GM18520 (cell line): ENCODE data around the gene DNPEP.

Experiments used
- ATAC-seq: cut with Tn5 transposase; IDR thresholded peaks from one replicate; pipeline ENCODE4 v1.9.1; 2021; ENCODE audit not compliant: unreplicated experiment

DNPEP gene

DNA sequence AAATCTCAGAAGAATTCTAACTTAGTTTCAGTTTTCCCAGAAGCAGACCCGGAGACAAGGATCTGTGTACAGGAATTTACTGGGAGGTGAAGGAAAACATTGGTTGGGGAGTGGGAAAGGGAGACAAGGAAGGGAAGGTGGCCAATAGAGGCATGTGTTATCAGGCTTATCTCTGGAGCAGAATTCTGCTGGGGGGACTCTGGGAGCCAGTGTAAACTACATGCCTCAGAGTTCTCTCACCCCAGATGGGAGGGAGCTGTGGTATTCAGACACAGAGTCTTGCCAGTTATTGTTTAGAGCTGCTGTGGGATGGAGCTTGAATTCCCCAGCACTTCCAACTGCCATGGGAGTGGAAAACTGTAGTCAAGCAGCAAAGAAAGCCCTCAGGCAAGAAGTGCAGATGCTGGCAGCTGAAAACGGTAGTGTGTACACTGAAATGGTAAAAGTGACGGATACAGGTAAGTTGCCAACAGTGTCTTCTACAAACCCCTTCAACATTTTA lies 19.0 kb downstream of the DNPEP start:
- ATAC-seq, result no peak

GRCh38 chr2:219362524-219363164 lies 25.1 kb downstream of the DNPEP start:
- no peak for ATAC-seq

- ATAC-seq, result no peak
These were observed 25.6 kb downstream of the DNPEP start for GRCh38 chr2:219362072-219362471.

GRCh38 chr2:219358170-219359075 lies 29.3 kb downstream of the DNPEP start:
- no peak for ATAC-seq

- ATAC-seq, result no peak
These were observed 30.9 kb downstream of the DNPEP start for GRCh38 chr2:219356834-219357233.

DNA sequence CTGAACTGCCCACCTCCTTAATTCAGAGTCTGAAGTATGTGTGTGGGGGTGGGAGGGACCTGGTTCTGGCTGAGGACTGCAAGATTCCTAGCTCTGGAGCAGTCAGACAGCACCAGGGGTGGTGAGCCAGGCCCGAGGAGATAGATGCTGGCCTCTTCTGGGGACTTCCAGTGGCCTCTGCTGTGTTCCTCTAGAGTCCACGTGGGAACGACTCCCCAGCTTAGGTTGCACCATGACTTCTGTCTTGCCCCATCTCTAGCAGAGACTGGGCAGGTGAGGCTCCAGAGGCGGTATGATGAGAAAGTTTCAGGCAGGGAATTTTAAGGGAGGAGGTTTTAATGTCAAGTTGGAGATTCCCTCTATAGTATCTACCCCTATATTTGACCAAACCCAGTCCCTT lies 33.1 kb downstream of the DNPEP start:
- no peak for ATAC-seq

DNA sequence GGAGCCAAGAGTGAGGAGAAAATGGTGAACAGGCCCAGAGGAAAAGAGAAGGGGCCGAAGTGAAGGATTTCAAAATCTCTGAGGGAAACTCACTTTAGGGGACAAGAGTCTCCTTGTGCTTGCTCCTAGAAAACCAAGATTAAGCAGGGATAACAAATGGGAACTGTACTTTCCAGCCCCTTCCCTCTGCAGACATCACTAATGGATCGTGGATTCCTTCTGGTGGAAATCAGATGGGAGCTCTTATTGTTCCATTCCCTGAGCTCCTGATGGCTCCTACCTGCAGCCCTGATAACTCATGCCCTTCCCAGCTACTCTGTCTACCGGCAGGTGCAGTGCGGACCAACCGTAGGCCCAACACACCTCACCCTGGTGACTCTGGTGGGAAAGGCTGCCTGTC lies 34.6 kb downstream of the DNPEP start:
- no peak for ATAC-seq

DNA sequence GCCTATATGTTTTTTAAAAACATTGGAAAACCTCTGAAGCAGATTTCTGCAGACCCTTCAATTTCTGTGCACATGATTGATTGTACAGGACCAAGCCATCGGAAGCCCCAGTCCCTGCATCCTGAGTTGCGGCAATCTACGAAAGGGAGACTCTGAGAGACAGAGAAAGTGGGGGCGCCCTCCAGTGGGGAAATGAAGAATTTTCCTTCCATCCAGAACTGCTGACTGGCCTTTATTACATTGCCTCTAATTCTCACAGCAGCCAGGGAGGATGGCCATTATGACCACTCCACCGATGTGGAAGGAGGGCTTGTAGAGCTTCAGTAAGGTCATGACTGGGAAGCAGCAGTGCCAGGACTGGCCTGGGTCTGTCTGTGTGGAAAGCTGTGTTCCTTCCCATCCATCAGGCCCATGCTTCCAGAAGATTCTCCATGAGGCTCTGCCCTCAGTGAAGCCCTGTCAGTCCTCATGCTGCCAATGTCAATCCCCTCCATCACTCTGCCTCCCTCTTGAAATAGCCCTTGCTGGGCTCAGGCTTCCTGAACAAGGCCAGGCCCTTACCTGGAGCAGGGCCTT lies 35.2 kb downstream of the DNPEP start:
- no peak for ATAC-seq

DNA sequence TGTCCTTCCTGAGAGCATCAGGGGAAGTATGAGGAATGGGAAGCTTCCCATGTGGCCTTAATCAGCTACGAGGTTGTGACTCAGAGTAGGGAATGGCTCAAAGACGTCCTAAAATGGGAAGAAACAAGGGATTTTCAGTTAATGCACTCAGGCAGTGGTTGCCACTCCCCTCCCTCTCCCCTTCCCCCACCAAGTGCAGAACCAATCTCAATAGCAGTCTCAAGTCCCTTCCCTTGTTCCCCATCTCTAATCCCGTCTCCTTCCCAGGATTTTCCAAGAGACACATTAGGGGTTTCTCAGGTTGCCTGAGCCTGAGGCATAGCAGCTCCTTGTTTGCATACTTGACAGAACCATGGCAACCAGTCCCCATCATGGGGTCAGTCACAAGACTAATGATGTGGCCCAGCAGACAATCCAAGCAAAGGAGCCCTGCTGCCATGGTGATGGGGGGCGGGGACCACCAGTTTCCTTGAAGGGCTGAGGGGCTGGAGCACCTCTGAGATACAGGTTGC lies 36.9 kb downstream of the DNPEP start:
- no peak for ATAC-seq

DNA sequence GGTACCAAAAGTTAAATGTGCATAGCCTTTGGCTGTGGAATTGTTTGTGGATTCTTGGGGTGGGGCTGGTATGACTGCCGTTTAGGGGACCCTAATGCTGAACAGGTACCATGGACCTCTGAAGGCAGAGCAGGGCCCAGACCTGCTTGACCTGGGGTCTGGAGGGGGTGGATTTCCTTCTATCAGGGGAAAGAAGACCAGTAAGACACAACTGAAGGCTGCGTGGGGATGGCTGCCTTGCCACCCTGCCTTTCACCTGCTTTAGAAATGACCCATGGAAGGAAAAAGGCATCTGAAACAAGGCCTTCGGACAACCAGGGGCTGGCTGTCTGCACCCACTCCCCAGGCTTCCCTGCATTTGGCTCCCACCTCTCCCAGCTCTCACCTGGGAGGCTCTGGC lies 37.5 kb downstream of the DNPEP start:
- ATAC-seq, result no peak

DNA sequence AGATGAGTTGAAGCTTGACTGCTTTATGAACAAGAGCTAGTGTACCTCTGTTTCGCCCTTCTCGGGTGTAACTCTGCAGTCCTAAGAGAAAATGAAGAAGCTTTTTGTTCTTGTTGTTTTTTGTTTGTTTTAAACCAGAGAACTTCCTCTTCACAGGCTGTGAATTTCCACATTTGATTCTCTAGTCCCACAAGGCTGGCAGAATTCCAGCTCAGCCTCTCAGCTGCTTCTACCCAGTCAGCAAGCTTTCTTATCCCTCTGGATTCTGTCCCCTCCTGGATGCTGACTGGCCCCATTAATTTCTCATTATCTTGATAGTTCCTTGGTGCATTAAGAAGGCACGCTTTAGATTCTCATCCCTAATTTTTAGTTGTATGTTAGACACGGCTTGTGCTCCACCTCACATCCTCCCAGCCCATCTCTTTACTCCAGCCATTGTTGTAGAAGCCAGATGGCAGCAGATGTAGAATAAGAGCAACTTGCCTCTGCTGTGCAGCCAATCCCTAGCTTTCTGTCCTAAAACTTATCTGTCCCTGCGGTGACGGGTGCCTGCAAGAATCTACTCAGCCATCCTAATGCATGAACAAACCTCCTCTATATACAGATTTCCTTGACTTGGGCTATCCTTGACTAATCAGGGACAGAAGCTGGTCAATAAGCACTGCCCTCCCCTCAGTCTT lies 42.8 kb downstream of the DNPEP start:
- ATAC-seq, result no peak

DNA sequence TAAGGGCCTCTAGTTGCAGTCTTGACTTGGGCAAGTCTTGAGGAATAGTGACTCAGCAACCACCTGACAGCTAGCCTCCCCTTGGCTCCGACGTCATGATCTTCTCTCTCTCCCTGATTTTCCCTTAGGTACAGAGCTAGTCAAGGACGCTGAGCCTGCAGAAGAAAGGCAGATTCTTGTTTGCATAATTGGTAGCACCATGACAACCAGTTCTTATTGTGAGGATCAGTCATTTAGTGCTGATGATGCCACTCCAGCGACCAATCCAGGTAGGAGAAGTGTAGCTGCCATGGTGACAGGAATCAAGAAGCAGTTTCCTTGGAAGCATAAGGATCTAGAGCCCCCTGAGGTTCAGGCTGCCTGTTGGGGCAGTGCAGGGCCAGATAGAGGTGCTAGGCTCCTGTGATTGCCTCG lies 52.3 kb downstream of the DNPEP start:
- ATAC-seq, result no peak

DNA sequence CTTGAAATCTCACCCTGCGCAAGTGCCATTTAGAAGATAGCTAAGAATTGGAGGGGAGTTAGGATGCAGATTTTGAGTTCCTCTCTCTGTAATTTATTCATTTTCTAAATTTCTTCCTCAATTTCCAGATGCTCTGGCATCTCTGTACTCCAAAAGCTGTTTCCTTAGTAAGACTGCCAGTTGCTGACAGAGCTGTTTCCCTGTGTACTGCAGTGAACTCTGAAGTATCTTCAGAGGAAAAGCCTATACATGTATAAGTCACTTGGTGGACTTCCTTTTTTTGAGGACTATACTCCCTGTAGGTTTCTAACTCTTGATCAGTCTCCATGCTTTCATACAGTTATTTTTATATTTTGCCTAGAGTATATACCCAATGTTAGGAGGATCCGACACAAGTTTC lies 53.6 kb downstream of the DNPEP start:
- no peak for ATAC-seq

- ATAC-seq, result no peak
These were observed 55.2 kb downstream of the DNPEP start, which contains the start of gene RESP18 for GRCh38 chr2:219332542-219332941. RESP18 (minus strand) TSS chr2:219332744.

- no peak for ATAC-seq
These were observed 56.0 kb downstream of the DNPEP start for GRCh38 chr2:219331560-219332213.

GRCh38 chr2:219327719-219328118 lies 60.0 kb downstream of the DNPEP start:
- ATAC-seq, result no peak

DNA sequence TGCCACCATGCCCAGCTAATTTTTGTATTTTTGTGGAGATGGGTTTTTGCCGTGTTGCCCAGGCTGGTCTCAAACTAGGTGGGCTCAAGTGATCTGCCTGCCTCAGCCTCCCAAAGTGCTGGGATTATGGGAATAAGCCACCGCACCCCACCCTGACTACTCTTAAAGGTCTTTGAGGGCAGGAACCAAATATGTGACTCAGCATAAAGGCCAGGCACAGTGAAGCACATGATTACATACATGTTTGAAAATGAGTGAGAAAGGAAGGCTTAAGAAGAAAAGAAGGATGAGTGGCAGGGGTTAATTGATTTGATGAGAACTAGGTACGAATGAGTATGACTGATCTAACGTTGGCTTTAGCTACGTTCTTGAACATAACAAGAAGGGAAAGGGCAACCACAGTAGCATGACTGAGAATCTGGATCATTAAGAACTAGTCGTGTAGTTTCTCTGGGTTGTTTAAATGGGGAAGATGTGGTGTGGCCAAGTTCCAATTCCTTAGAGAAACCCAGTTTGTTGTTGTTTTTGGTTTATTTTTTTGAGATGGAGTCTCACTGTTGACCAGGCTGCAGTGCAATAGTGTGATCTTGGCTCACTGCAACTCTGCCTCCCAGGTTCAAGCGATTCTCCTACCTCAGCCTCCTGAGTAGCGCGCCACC lies 61.9 kb downstream of the DNPEP start:
- no peak for ATAC-seq

DNA sequence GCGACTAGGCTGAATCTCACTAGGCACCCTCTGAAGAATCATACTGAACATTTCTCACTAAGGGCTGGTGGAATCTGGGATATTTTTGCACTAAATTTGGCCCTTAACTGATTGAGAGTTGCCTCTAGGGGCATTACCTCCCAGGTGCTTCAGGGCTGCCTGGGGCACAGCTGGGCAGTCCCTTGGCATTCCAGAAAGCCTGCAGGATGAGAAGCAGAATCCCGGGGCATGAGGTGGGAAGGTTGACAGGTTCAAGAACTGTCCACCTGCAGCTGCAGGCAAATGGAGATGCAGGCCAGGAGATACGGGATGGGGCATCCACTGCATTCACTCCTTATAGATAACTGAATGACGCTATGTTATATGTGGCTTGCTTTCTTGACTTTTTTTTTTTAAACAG lies 62.6 kb downstream of the DNPEP start:
- no peak for ATAC-seq

DNA sequence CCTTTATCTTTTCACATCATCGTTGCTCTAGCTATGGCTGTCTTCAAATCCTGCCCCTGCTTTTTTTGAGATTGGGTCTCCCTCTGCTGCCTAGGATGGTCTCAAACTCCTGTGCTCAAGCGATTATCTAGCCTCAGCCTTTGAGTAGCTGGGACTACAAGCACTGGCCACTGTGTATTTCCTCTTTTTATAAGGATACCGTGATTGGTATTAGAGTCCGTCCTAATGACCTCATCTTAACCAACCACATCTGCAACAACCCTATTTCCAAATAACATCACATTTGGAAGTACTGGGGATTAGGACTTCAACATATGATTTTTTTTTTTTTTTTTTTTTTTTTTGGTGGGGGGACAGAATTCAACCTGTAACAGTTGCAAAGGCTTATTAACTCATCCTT lies 64.3 kb downstream of the DNPEP start:
- ATAC-seq, result no peak
